A549 (cell line): ENCODE results near the gene MRPL16. TPM values are rescaled to one million over a fixed set of nuclear protein-coding genes. Genes with fewer than 3 reads are reported as not detected.
A peak's percentile ranks its signal among the peaks of the same experiment; 100 is the strongest.

Source experiments
- ATAC-seq, 2 experiments: fragments of 200-7000 bp in 1 of 2; fragments of >200 bp in 1 of 2; cut with Nextera tagmentation in 1 of 2; cut with Tn5 transposase in 1 of 2; 3 replicates each; pipeline versions ENCODE4 v1.8.0 to v1.9.1; 2018 to 2020; ENCODE audit warnings: mild to moderate bottlenecking in 1 of 2, moderate library complexity in 1 of 2
- CTCF ChIA-PET: fragments of 300-600 bp; sonication (Branson Sonifier 250); formaldehyde crosslinking; extraction: SDS; loops from one replicate; lab custom pipeline; 2021; ENCODE audit warnings: antibody characterized with exemption, inconsistent platforms; lab: Yijun Ruan, JAX
- POLR2A ChIA-PET: fragments of 350-600 bp; formaldehyde crosslinking; extraction: SDS; loops from one replicate; lab custom pipeline; 2021; ENCODE audit warnings: antibody characterized with exemption, inconsistent platforms; lab: Yijun Ruan, JAX
- DNase-seq, 2 experiments: peaks; one replicate each; pipeline versions ENCODE4 v3.0.0 to v3.0.0-alpha.2; 2011 to 2016; ENCODE audit warnings: low read depth in 1 of 2, low spot score in 1 of 2
- FAIRE-seq: peaks from 2 replicates; lab custom pipeline; 2011; peaks lifted over from hg19 to GRCh38; lab: Jason Lieb, UNC
- H3K27ac ChIP-seq, 2 experiments: fragments of >200 bp; sonication (Bioruptor Twin); formaldehyde crosslinking; 3 replicates each; pipeline ENCODE4 v1.5.1; 2016 to 2017
- H3K4me1 ChIP-seq: fragments of >200 bp; sonication (Bioruptor Twin); formaldehyde crosslinking; 3 replicates; pipeline ENCODE4 v1.6.1; 2016
- H3K4me2 ChIP-seq: fragments of >200 bp; sonication (Bioruptor Twin); formaldehyde crosslinking; 3 replicates; pipeline ENCODE4 v1.6.1; 2016
- H3K4me3 ChIP-seq: fragments of >200 bp; sonication (Bioruptor Twin); formaldehyde crosslinking; 3 replicates; pipeline ENCODE4 v1.5.1; 2016
- H3K9me3 ChIP-seq: fragments of >200 bp; sonication (Bioruptor Twin); formaldehyde crosslinking; 3 replicates; pipeline ENCODE4 v1.6.1; 2016
- CBX8 ChIP-seq: fragments of 200-600 bp; sonication (generic); IDR thresholded peaks from 2 replicates; pipeline ENCODE4 v1.6.1; 2016
- CHD2 ChIP-seq: fragments of 150-350 bp; IDR thresholded peaks from 2 replicates; pipeline ENCODE4 v1.6.1; 2014; ENCODE audit warnings: low read length; ENCODE audit not compliant: partially characterized antibody
- EHF ChIP-seq: fragments of 250-450 bp; sonication (Bioruptor Pico); IDR thresholded peaks from 2 replicates; pipeline ENCODE4 v1.5.0; 2020; ENCODE audit warnings: mild to moderate bottlenecking
- EP300 ChIP-seq, 2 experiments: fragments of >200 bp; sonication (Bioruptor Twin); formaldehyde crosslinking; IDR thresholded peaks; 2 replicates in 1 of 2; 3 replicates in 1 of 2; pipeline ENCODE4 v1.6.1; 2016 to 2017
- FOSB ChIP-seq: fragments of 250-450 bp; sonication (Bioruptor Pico); IDR thresholded peaks from 2 replicates; pipeline ENCODE4 v1.5.0; 2020; ENCODE audit warnings: mild to moderate bottlenecking, moderate library complexity
- FOXS1 ChIP-seq: fragments of 250-450 bp; sonication (Bioruptor Pico); IDR thresholded peaks from 2 replicates; pipeline ENCODE4 v1.5.0; 2020; ENCODE audit warnings: mild to moderate bottlenecking, moderate library complexity
- HEYL ChIP-seq: fragments of 250-450 bp; sonication (Bioruptor Pico); IDR thresholded peaks from 2 replicates; pipeline ENCODE4 v1.8.0; 2021; ENCODE audit warnings: mild to moderate bottlenecking, moderate library complexity
- HOXA7 ChIP-seq: fragments of 250-450 bp; sonication (Bioruptor Pico); IDR thresholded peaks from 2 replicates; pipeline ENCODE4 v1.5.0; 2020; ENCODE audit warnings: mild to moderate bottlenecking, moderate library complexity
- HOXB13 ChIP-seq: fragments of 250-450 bp; sonication (Bioruptor Pico); IDR thresholded peaks from 2 replicates; pipeline ENCODE4 v1.5.0; 2020; ENCODE audit warnings: low read depth, mild to moderate bottlenecking, moderate library complexity
- HOXB5 ChIP-seq: fragments of 250-450 bp; sonication (Bioruptor Pico); IDR thresholded peaks from 2 replicates; pipeline ENCODE4 v1.5.0; 2020; ENCODE audit warnings: mild to moderate bottlenecking, moderate library complexity
- JUNB ChIP-seq: fragments of >200 bp; sonication (Bioruptor Twin); formaldehyde crosslinking; IDR thresholded peaks from 2 replicates; pipeline ENCODE4 v1.6.1; 2016
- MAFK ChIP-seq: fragments of 450-650 bp; IDR thresholded peaks from 2 replicates; pipeline ENCODE4 v1.6.1; 2014; ENCODE audit not compliant: partially characterized antibody
- MAZ ChIP-seq: fragments of 150-350 bp; IDR thresholded peaks from 2 replicates; pipeline ENCODE4 v1.6.1; 2014; ENCODE audit warnings: antibody characterized with exemption, low read depth, low read length, borderline replicate concordance
- NFE2L2 ChIP-seq: fragments of 150-350 bp; conservative IDR thresholded peaks from 2 replicates; pipeline ENCODE4 v1.6.1; 2014; ENCODE audit warnings: low read length
- TP53 ChIP-seq: fragments of 250-450 bp; sonication (Bioruptor Pico); IDR thresholded peaks from 2 replicates; pipeline ENCODE4 v1.5.0; 2021; ENCODE audit warnings: mild to moderate bottlenecking, moderate library complexity
- WGBS: methylation state at CpG from one replicate; pipeline ENCODE4 v1.1.6; 2017; ENCODE audit errors: missing lambda C conversion rate; 5-methylcytosine and 5-hydroxymethylcytosine counted together
- polyA plus RNA-seq, 4 experiments: library from polyadenylated mRNA; depleted of rRNA in 3 of 4; stranded (reverse); fragments of >200 nt; fragmentation: RNase III in 1 of 4; extraction: RNeasy Plus Mini Kit Qiagen cat#74134 plus additional on column Dnase treatment in 1 of 4; gene quantifications; 2 replicates in 3 of 4; 3 replicates in 1 of 4; pipeline ENCODE4 v1.2.3, GENCODE V29; 2011 to 2017

The MRPL16 gene
- polyA plus RNA-seq, 2 of the 4 experiments (the other 2 are of a cell fraction), result 57.3 to 77.7 TPM

DNA sequence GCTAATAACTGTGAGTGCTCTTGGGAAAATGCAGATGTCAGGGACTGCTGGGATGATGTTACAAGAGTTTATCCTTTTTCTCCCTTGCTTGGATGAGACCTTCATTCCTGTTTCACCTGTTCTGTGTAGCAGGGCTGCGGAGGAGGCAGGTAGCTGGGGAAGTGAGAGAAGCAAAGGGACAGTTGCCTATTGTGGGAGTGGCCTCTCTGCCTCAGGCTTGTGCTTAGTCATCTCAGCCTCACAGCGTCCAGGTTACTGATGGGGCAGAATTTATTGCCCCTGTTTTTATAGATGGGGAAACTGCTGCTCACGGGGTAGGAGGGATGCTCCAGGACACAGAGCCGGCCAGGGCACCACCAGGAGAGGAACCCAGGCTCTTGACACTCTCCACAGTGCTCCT is 53.7 kb downstream of the MRPL16 start:
- WGBS, result 33% methylated on average over 4 of the region's 4 CpGs
- H3K4me3 ChIP-seq, result peak overlapping the region; percentile 93; the same call in 2 of the 3 replicates
- DNase-seq (peak; percentile 25 to 36), FAIRE-seq (no peak), ATAC-seq (peak in 1 of 2 experiments; percentile 9; a peak in 1 of 6 replicates)
- CTCF ChIA-PET, result interaction anchor here (0.9 to 13.2 kb wide), 6 partner anchors 9 to 89 kb away, joined by 3 to 261 read pairs (median 4); partner anchors contain the start of genes MRPL16 and PATL1
- POLR2A ChIA-PET, result interaction anchor here (1.0 to 3.4 kb wide), 2 partner anchors 54 to 88 kb away, joined by 3 to 15 read pairs; partner anchors contain the start of genes MRPL16 and PATL1
- H3K4me1 ChIP-seq, result peaks cover 15% of the 10 kb centered on the region
- no peak for TF ChIP-seq MAZ
- TF ChIP-seq MAFK, result peak; percentile 63
- no peaks in the 10 kb centered on the region for H3K9me3 ChIP-seq
- H3K4me2 ChIP-seq, result peak overlapping the region; percentile 98
- H3K27ac ChIP-seq, result peak overlapping the region; percentile 86 to 95; a peak in 3 of 6 replicates

DNA sequence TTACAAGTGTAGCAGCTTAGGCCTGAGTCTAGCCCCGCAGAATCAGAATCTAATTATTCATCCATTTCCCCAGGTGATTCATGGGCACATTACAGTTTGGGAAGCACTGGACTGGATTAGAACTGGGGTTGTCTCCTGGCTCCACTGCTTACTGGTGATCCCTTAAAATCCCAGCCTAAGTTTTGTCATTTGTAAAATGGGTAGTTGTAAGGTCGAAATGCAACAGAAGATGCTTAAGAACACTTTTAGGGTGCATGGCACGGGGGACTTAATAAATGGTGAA is 54.1 kb downstream of the MRPL16 start:
- FAIRE-seq, result no peak
- ChIA-PET CTCF (interaction anchor here (1.0 to 13.2 kb wide), 5 partner anchors 15 to 88 kb away, joined by 4 to 261 read pairs (median 16); partner anchors contain the start of genes MRPL16 and PATL1), POLR2A (interaction anchor here (1.0 to 3.4 kb wide), 5 partner anchors 14 to 87 kb away, joined by 3 to 15 read pairs (median 6); partner anchors contain the start of genes MRPL16 and PATL1)
- WGBS, result 45% methylated on average over 3 of the region's 3 CpGs
- Histone ChIP-seq H3K27ac (peak overlapping the region; percentile 86 to 95; a peak in 4 of 6 replicates), H3K9me3 (no peaks in the 10 kb centered on the region), H3K4me3 (peak overlapping the region; percentile 93; the same call in 2 of the 3 replicates), H3K4me1 (peaks cover 15% of the 10 kb centered on the region), H3K4me2 (peak overlapping the region; percentile 98)
- no peak for TF ChIP-seq FOXS1 (CRISPR knock-in tag)
- TF ChIP-seq JUNB, result no peak
- TF ChIP-seq NFE2L2, result no peak
- no peak for TF ChIP-seq FOSB
- no peak for TF ChIP-seq CBX8
- no peak for TF ChIP-seq HOXB5
- TF ChIP-seq EP300 (IDR thresholded peaks at IDR 0.05), result no peak
- no peak for TF ChIP-seq EHF (CRISPR knock-in tag)
- TF ChIP-seq CHD2, result no peak
- no peak for TF ChIP-seq HOXA7
- TF ChIP-seq TP53 (CRISPR knock-in tag), result no peak
- no peak for TF ChIP-seq HOXB13 (CRISPR knock-in tag)
- TF ChIP-seq HEYL (CRISPR knock-in tag), result no peak
- ATAC-seq, result no peak; a peak in 1 of 6 replicates
- peak in 1 of 2 experiments; percentile 10 for DNase-seq

Other genes starting within 250 kb of the MRPL16 start
- 31.7 and 39.6 TPM in 2 replicates for gene OSBP, start 195.0 kb downstream of the MRPL16 start, polyA plus RNA-seq (2011; rRNA removed)
- 25.4 to 26.3 TPM (median 25.9 TPM) in 3 replicates for gene OSBP, start 195.0 kb downstream of the MRPL16 start, polyA plus RNA-seq (2017; fragmentation: RNase III; extraction: RNeasy Plus Mini Kit Qiagen cat#74134 plus additional on column Dnase treatment)
- gene PATL1, start 141.7 kb downstream of the MRPL16 start, polyA plus RNA-seq (2011; rRNA removed), result 54.6 and 61.4 TPM in 2 replicates
- gene PATL1, start 141.7 kb downstream of the MRPL16 start, polyA plus RNA-seq (2017; fragmentation: RNase III; extraction: RNeasy Plus Mini Kit Qiagen cat#74134 plus additional on column Dnase treatment), result 36.5 to 40.6 TPM (median 37.2 TPM) in 3 replicates
- not detected in 2 replicates for gene OR10V1, start 96.9 kb downstream of the MRPL16 start, polyA plus RNA-seq (2011; rRNA removed)
- not detected in 3 replicates for gene OR10V1, start 96.9 kb downstream of the MRPL16 start, polyA plus RNA-seq (2017; fragmentation: RNase III; extraction: RNeasy Plus Mini Kit Qiagen cat#74134 plus additional on column Dnase treatment)
- gene STX3, start 55.4 kb downstream of the MRPL16 start, polyA plus RNA-seq (2011; rRNA removed), result 13.5 and 15.4 TPM in 2 replicates
- gene STX3, start 55.4 kb downstream of the MRPL16 start, polyA plus RNA-seq (2017; fragmentation: RNase III; extraction: RNeasy Plus Mini Kit Qiagen cat#74134 plus additional on column Dnase treatment), result 11.1 to 15.2 TPM (median 11.2 TPM) in 3 replicates
- not detected in 2 replicates for gene CBLIF, start 34.7 kb upstream of the MRPL16 start, polyA plus RNA-seq (2011; rRNA removed)
- not detected in 3 replicates for gene CBLIF, start 34.7 kb upstream of the MRPL16 start, polyA plus RNA-seq (2017; fragmentation: RNase III; extraction: RNeasy Plus Mini Kit Qiagen cat#74134 plus additional on column Dnase treatment)
- gene TCN1, start 55.7 kb upstream of the MRPL16 start, polyA plus RNA-seq (2011; rRNA removed), result 0.79 and 1.5 TPM in 2 replicates
- 0.18 to 0.47 TPM (median 0.22 TPM) in 3 replicates for gene TCN1, start 55.7 kb upstream of the MRPL16 start, polyA plus RNA-seq (2017; fragmentation: RNase III; extraction: RNeasy Plus Mini Kit Qiagen cat#74134 plus additional on column Dnase treatment)
- gene OOSP3, start 68.0 kb upstream of the MRPL16 start, polyA plus RNA-seq (2011; rRNA removed), result not detected in 2 replicates
- not detected in 3 replicates for gene OOSP3, start 68.0 kb upstream of the MRPL16 start, polyA plus RNA-seq (2017; fragmentation: RNase III; extraction: RNeasy Plus Mini Kit Qiagen cat#74134 plus additional on column Dnase treatment)
- gene OOSP1, start 127.7 kb upstream of the MRPL16 start, polyA plus RNA-seq (2011; rRNA removed), result not detected in 2 replicates
- not detected in 3 replicates for gene OOSP1, start 127.7 kb upstream of the MRPL16 start, polyA plus RNA-seq (2017; fragmentation: RNase III; extraction: RNeasy Plus Mini Kit Qiagen cat#74134 plus additional on column Dnase treatment)
- gene OOSP4A, start 153.3 kb upstream of the MRPL16 start, polyA plus RNA-seq (2011; rRNA removed), result not detected in 2 replicates
- not detected in 3 replicates for gene OOSP4A, start 153.3 kb upstream of the MRPL16 start, polyA plus RNA-seq (2017; fragmentation: RNase III; extraction: RNeasy Plus Mini Kit Qiagen cat#74134 plus additional on column Dnase treatment)
- gene OOSP4B, start 206.4 kb upstream of the MRPL16 start, polyA plus RNA-seq (2011; rRNA removed), result not detected in 2 replicates
- not detected in 3 replicates for gene OOSP4B, start 206.4 kb upstream of the MRPL16 start, polyA plus RNA-seq (2017; fragmentation: RNase III; extraction: RNeasy Plus Mini Kit Qiagen cat#74134 plus additional on column Dnase treatment)
- not detected in 2 replicates for gene OOSP2, start 229.6 kb upstream of the MRPL16 start, polyA plus RNA-seq (2011; rRNA removed)
- gene OOSP2, start 229.6 kb upstream of the MRPL16 start, polyA plus RNA-seq (2017; fragmentation: RNase III; extraction: RNeasy Plus Mini Kit Qiagen cat#74134 plus additional on column Dnase treatment), result not detected in 3 replicates
- gene MS4A3, start 245.9 kb upstream of the MRPL16 start, polyA plus RNA-seq (2011; rRNA removed), result not detected in 2 replicates
- not detected in 3 replicates for gene MS4A3, start 245.9 kb upstream of the MRPL16 start, polyA plus RNA-seq (2017; fragmentation: RNase III; extraction: RNeasy Plus Mini Kit Qiagen cat#74134 plus additional on column Dnase treatment)